ENCODE results near the gene SPACA4. TPM values are rescaled to one million over a fixed set of nuclear protein-coding genes. Genes with fewer than 3 reads are reported as not detected.
A peak's percentile ranks its signal among the peaks of the same experiment; 100 is the strongest.

SPACA4 gene
- total RNA-seq, 4 donors from 2014 or later: not detected

GRCh38 chr19:48644355-48644754 lies 37.8 kb downstream of the SPACA4 start:
- TF ChIP-seq EP300 (IDR thresholded peaks at IDR 0.05) (no peak), CTCF (IDR thresholded peaks at IDR 0.05) (no peak), POLR2AphosphoS5 (IDR thresholded peaks at IDR 0.05) (no peak), POLR2A (IDR thresholded peaks at IDR 0.05) (no peak)
- no peak for ATAC-seq
- no peaks in the 10 kb centered on the region for H3K27me3 ChIP-seq
- H3K36me3 ChIP-seq: no peaks in the 10 kb centered on the region
- no CpG with 5 or more reads among the region's 4 CpGs for WGBS, 2 donors (ENCODE audit: low coverage in 1 of 2)
- H3K27ac ChIP-seq: peak overlapping the region in 3 of 4 donors; percentile 89 to 94 (median 93)
- H3K4me1 ChIP-seq: peaks cover 0 to 40% (median 16%) of the 10 kb centered on the region in 3 donors
- H3K9me3 ChIP-seq: no peaks in the 10 kb centered on the region
- peak overlapping the region in 1 of 2 donors; percentile 59 for H3K4me3 ChIP-seq

- H3K27me3 ChIP-seq: no peaks in the 10 kb centered on the region
- peak overlapping the region; percentile 59 to 80 for H3K4me3 ChIP-seq
- TF ChIP-seq POLR2AphosphoS5 (IDR thresholded peaks at IDR 0.05): no peak
- no peak for TF ChIP-seq CTCF (IDR thresholded peaks at IDR 0.05)
- H3K9me3 ChIP-seq: no peaks in the 10 kb centered on the region
- WGBS, 2 donors (ENCODE audit: low coverage in 1 of 2): 3 to 10% methylated on average over 8 to 10 of the region's 25 CpGs
- ATAC-seq: peak; percentile 78
- peak overlapping the region; percentile 87 to 94 (median 91) for H3K27ac ChIP-seq
- no peaks in the 10 kb centered on the region for H3K36me3 ChIP-seq
- peaks cover 0 to 34% (median 16%) of the 10 kb centered on the region in 3 donors for H3K4me1 ChIP-seq
Measured at GRCh38 chr19:48644839-48645619, 38.5 kb downstream of the SPACA4 start.

- 0 to 2% methylated on average over 4 to 6 of the region's 6 CpGs for WGBS, 2 donors (ENCODE audit: low coverage in 1 of 2)
- Histone ChIP-seq H3K9me3 (no peaks in the 10 kb centered on the region), H3K4me1 (peaks cover 0 to 34% (median 16%) of the 10 kb centered on the region in 3 donors), H3K36me3 (no peaks in the 10 kb centered on the region), H3K27ac (peak overlapping the region; percentile 87 to 94 (median 91)), H3K27me3 (no peaks in the 10 kb centered on the region), H3K4me3 (peak overlapping the region; percentile 59 to 80)
- ATAC-seq: peak; percentile 1
- TF ChIP-seq EP300 (IDR thresholded peaks at IDR 0.05) (no peak), POLR2A (IDR thresholded peaks at IDR 0.05) (no peak), CTCF (IDR thresholded peaks at IDR 0.05) (no peak), POLR2AphosphoS5 (IDR thresholded peaks at IDR 0.05) (no peak)
Measured at GRCh38 chr19:48645620-48646000, 39.1 kb downstream of the SPACA4 start.

- peak; percentile 93 for ATAC-seq
- TF ChIP-seq POLR2A (IDR thresholded peaks at IDR 0.05): peak in 1 of 2 donors; percentile 37
- peak in 3 of 4 experiments; percentile 88 to 99 (median 88) for TF ChIP-seq CTCF (IDR thresholded peaks at IDR 0.05)
- no peak for TF ChIP-seq EP300 (IDR thresholded peaks at IDR 0.05)
- no peak for TF ChIP-seq POLR2AphosphoS5 (IDR thresholded peaks at IDR 0.05)
- Histone ChIP-seq H3K36me3 (no peaks in the 10 kb centered on the region), H3K4me1 (peaks cover 0 to 34% (median 16%) of the 10 kb centered on the region in 3 donors), H3K27ac (peak within 1 kb of the TSS; percentile 87 to 94 (median 91)), H3K27me3 (no peaks in the 10 kb centered on the region), H3K9me3 (no peaks in the 10 kb centered on the region), H3K4me3 (peak within 1 kb of the TSS; percentile 59 to 80)
- 0% methylated on average over 6 to 7 of the region's 33 CpGs for WGBS, 2 donors (ENCODE audit: low coverage in 1 of 2)
Measured at GRCh38 chr19:48646001-48646721, 39.6 kb downstream of the SPACA4 start, which contains the start of gene CA11. Gene CA11 (minus strand): TSS chr19:48646187. CDS start chr19:48645632, 555 bp downstream.
